Measurements from ENCODE around the gene MTCL1.

- TF ChIP-seq CTCF (IDR thresholded peaks at IDR 0.05; ENCODE audit: borderline replicate concordance, extremely low read depth, low read length, poor library complexity, severe bottlenecking), result no peak
- no peak for TF ChIP-seq EZH2 (IDR thresholded peaks at IDR 0.05; ENCODE audit: borderline replicate concordance, low read depth, low read length, severe bottlenecking)
These were observed 27.3 kb downstream of the MTCL1 start for GRCh38 chr18:8732442-8733360.
